ENCODE measurements around the gene TOP2A.

The TOP2A gene

GRCh38 chr17:40452216-40452787, 34.6 kb upstream of the TOP2A start:
- no peak for DNase-seq (ENCODE audit: low read depth in 2 of 2)

DNA sequence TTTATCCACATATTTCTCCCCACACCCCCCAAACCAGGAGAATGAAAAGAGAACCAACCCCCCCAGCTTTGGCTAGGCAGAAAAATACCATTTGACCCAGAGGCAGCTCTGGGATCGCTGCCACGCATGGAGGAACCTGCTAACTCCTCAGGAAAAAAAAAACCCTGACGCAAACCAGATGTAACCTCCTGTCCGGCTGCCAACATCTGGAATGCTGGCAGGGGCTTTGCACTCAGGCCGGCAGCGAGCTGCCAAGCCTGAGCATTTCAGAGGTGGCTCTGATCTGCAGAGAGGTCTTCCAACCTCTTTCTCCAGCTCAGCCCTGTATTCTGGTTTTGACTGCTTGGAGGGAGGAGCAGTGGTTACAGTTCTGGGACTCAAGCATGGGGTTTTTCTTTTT, 33.7 kb upstream of the TOP2A start:
- DNase-seq (ENCODE audit: low read depth in 2 of 2): no peak

DNA sequence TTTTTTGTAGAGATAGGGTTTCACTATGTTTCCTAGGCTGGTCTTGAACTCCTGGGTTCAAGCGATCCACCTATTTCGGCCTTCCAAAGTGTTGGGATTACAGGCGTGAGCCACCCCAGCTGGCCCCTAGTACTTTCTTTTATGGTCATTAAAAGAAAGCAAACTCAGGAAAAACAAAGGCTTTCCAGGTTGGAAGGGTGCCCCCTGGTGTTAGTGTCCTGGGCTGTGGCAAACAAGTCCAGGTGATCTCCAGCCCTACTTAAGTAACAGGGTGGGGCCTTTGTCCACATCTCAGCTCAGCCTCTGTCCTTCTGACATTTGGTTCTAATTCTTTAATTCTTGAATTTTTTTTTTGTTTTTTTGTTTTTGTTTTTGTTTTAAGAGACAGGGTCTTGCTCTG, 32.5 kb upstream of the TOP2A start:
- DNase-seq (ENCODE audit: low read depth in 2 of 2): peak in 1 of 2 donors; percentile 25

- DNase-seq (ENCODE audit: low read depth in 2 of 2): no peak
These were observed 31.1 kb upstream of the TOP2A start for GRCh38 chr17:40448639-40449261.

GRCh38 chr17:40448213-40448638, 30.5 kb upstream of the TOP2A start:
- no peak for DNase-seq (ENCODE audit: low read depth in 2 of 2)

DNA sequence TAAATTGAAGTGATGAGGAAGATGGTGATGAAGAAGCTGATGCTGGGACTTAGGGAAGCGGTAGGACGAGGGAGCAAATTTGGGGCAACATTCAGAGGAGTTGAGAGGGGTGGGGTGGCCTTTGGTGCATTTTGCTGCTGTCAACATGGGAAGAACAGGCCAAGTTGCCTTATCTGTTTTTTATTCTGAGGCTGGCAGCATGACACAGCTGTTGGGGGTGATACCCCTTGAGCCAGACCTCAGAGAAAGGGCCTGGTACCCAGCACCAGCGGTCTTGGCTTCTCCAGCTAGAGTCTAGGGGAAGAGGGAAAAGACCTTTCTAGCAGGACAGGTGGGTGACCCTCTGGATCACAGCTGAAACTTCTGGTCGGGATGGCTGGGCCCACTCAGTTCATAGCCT, 30.1 kb upstream of the TOP2A start:
- DNase-seq (ENCODE audit: low read depth in 2 of 2): no peak

- no peak for DNase-seq (ENCODE audit: low read depth in 2 of 2)
These were observed 29.5 kb upstream of the TOP2A start for GRCh38 chr17:40447148-40447644.

DNA sequence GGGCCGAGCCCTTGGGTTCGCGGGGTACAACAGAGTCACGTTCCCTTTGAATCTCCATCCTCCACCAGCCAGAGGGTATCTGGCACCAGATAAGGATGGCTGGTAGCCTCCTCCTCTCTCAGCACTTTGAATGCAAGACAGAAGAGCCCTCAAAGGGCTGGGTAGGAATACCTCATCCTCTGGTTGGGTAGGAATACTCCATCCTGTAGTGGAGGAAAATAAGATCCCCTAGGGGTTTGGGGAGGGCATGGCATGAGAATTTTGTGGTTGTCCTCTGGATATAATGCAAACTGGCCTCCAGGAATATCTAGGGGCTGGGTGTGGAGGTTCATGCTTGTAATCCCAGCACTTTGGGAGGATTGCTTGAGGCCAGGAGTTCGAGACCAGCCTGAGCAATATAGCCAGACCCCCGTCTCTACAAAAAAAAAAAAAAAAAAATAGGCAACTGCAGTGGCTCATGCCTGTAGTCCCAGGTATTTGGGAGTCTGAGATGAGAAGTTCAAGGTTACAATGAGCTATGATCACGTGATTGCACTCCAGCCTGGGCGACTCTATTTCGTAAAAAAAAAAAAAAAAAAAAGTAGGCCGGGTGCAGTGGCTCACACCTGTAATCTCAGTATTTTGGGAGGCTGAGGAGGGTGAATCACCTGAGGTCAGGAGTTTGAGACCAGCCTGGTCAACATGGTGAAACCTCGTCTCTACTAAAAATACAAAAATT, 28.2 kb upstream of the TOP2A start:
- DNase-seq (ENCODE audit: low read depth in 2 of 2): no peak

DNA sequence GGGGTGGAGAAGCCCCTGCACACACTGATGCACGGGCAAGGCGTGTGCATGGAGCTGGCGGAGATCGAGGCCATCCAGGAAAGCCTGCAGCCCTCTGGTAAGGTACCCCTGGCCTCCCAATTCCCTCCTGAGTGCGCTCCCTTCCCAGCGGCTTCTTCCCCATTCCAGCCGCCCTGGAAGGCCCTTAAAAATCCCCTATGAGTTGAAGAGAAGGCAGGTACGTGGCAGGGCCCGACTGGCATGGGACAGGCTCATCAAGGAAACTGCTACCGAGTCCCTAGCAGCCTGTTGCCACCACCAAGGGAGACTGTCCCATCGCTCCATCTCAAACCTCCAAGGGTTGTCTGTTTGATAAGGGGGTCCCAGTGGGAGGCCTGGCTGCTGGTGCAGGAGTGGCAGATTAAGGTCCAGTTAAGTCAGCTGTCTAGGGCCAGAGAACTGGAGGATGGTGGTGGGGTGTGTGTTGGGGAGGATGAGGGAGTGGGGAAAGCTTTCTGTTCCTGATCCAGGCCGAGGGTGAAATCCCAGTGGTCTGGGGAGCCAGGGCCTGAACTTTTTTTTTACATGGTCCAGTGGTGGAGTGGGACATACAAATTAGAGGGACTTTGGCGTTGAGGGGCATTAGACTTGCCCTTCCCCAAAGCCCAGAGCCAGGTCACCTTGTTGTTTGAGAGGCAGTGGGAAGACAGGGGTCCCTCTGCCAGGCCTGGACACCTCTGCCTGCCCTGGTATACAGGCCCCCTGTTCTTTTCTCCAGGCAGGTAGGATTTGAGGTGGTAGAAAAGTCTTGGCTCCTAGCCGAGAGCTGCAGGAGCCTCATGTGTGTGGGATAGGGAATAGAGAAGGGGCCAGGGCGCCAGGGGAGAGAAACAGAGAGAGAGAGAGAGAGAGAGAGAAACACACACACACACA, 26.5 kb upstream of the TOP2A start:
- no peak for DNase-seq (ENCODE audit: low read depth in 2 of 2)

- DNase-seq (ENCODE audit: low read depth in 2 of 2): peak; percentile 41 to 62
These were observed 25.7 kb upstream of the TOP2A start, which contains the start of gene IGFBP4 for GRCh38 chr17:40443196-40443987. IGFBP4 (plus strand) TSS chr17:40443450; CDS start chr17:40443736, 286 bp downstream.

GRCh38 chr17:40442392-40443195, 24.9 kb upstream of the TOP2A start:
- no peak for DNase-seq (ENCODE audit: low read depth in 2 of 2)

- no peak for DNase-seq (ENCODE audit: low read depth in 2 of 2)
These were observed 22.5 kb upstream of the TOP2A start for GRCh38 chr17:40440166-40440565.

DNA sequence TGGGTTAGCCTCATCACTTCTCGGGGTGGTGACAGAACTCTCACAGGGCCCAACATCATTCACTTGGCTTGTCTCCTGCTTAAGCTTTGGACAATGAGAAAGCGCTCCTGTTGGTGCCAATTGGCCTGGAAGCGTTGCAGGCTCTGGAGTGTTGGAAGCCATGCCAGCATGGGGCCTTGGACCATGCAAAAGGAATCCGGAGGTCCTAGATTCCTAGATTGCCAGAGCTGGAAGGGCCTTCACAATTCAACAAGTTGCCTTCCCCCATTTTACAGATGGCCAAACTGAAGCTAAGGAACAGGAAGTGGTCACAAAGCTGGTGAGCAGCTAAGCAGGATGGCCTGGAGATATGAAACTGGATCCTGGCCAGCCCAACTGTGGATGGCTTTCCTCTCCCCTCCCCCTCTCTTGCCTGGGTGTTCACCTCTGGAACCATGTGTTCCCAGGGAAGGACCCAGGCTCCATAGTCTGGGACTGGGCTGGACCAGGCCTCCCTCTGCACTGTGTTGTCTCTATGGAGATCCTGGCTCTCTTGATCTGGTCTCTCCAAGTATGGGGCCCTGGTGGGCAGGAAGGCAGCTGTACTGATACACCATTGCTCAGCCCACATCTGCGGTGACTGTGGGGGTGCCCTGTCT, 19.5 kb upstream of the TOP2A start:
- DNase-seq (ENCODE audit: low read depth in 2 of 2): no peak

GRCh38 chr17:40436636-40437035, 18.9 kb upstream of the TOP2A start:
- DNase-seq (ENCODE audit: low read depth in 2 of 2): no peak

DNA sequence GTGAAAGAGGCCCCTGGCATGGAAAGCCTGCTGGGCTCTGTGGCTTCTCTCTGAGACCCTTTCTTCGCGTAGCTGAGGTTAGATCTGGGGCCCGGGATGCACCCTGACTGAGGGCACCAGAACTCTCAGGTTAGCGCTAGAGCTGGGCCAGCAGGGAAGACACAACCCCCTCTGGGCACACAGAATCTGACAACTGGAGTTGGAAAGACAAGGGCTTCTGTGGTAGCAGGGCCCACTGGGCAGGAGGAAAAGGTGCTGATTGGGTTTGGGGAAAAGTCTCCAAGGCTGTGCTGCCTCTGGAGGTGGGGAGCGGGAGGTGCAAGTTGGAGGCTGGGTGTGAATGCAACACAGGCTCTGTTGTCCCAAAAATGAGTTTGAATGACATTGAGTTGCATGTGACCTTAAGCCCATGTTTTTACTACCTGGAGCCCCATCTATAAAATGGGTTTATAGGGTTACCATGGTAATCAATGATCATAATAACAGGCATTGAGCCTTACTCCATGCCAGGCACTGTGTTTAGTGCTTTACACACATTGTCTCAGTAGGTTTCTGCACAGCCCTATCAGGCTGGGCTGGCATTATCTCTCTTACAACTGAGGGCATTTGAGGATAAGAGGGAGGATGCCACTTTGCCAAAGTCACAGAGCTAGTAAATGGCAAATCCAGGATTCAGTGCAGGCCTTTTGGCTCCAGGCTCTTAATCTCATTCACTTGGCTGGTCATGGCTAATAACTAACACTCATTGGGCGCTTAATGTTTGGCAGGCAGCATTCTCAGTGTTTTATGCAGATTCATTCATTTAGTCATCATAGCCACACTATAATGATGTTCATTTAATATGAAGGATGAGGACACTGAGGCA, 16.1 kb upstream of the TOP2A start:
- no peak for DNase-seq (ENCODE audit: low read depth in 2 of 2)

- DNase-seq (ENCODE audit: low read depth in 2 of 2): no peak
These were observed 15.3 kb upstream of the TOP2A start for GRCh38 chr17:40432864-40433528.

DNA sequence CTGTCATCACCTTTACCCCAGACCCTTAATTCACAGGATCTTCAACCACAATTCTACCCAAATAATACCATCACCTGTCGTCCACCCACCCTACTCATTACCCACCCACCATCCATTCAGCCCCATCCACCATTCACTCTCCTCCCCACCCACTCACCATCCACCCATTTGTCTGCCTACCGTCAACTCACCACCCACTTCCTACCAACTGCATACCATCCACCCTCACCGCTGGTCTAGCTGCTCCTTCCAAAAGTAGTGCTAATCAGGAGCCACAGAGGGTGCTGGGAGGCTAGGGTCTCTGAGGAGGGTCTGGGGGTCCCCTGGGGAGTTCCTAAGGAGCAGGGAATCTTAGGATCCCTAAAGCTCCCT, 13.5 kb upstream of the TOP2A start:
- DNase-seq (ENCODE audit: low read depth in 2 of 2): no peak

Measured in stimulated activated CD4-positive, alpha-beta T cell treated with anti-CD3 and anti-CD28 coated beads, Interleukin-1b, Interleukin-23, amount 100 ng/mL, for 4 hours (primary cell).